ENCODE measurements around the gene ST6GALNAC3. TPM values are rescaled to one million over a fixed set of nuclear protein-coding genes. Genes with fewer than 3 reads are reported as not detected.
"Not testable (repeated sequence)": the region's sequence is repeated elsewhere in the genome, so short reads cannot be mapped to it uniquely, and the experiment has no call there.

ST6GALNAC3 gene
- total RNA-seq, 2 experiments from 2014 or later, result 0.50 to 1.2 TPM

GRCh38 chr1:76115171-76115570 is 40.6 kb downstream of the ST6GALNAC3 start:
- intact Hi-C loops (cut with micrococcal nuclease; ENCODE audit: unreplicated experiment), result no loop called here

GRCh38 chr1:76121850-76122249 is 47.3 kb downstream of the ST6GALNAC3 start:
- BruUV-seq (replicated peaks), result no TSS peak
- Histone ChIP-seq H3K4me2 (ENCODE audit: low read length) (no peak overlapping the region), H4K20me1 (ENCODE audit: insufficient read depth, low read length) (no peaks in the 10 kb centered on the region), H3K9me2 (ENCODE audit: insufficient read depth, low read length) (no peaks in the 10 kb centered on the region), H3K79me2 (ENCODE audit: insufficient read depth, low read depth, low read length) (no peaks in the 10 kb centered on the region), H3K36me3 (ENCODE audit: insufficient read depth, low read length) (no peaks in the 10 kb centered on the region), H3K9me3 (ENCODE audit: low read length) (no peaks in the 10 kb centered on the region), H3K4me3 (ENCODE audit: low read depth, low read length, poor library complexity, severe bottlenecking) (no peak overlapping the region), H2AFZ (ENCODE audit: low read length) (no peak overlapping the region), H3K27ac (ENCODE audit: low read depth, low read length, poor library complexity, severe bottlenecking) (no peak overlapping the region), H3K4me1 (ENCODE audit: insufficient read depth, low read length, poor library complexity, severe bottlenecking) (no peaks in the 10 kb centered on the region)
- TF ChIP-seq CTCF (conservative IDR thresholded peaks at IDR 0.05; ENCODE audit: low read length) (no peak), EZH2phosphoT487 (IDR thresholded peaks at IDR 0.05; ENCODE audit: borderline replicate concordance, low read depth, low read length) (no peak)
- POLR2A ChIA-PET, result interaction anchor here (0.8 kb wide), 1 partner anchor 34 kb away, joined by 4 read pairs; no protein-coding TSS in a partner anchor
- CTCF ChIA-PET (ENCODE audit: unreplicated experiment), result no interaction called here
- intact Hi-C loops (cut with micrococcal nuclease; ENCODE audit: unreplicated experiment), result no loop called here
- no peak for DNase-seq (ENCODE audit: low spot score)

More at GRCh38 chr1:76115171-76115570, 40.6 kb downstream of the ST6GALNAC3 start:
- Histone ChIP-seq H2AFZ (ENCODE audit: low read length) (no peak overlapping the region), H3K9me2 (ENCODE audit: insufficient read depth, low read length) (no peaks in the 10 kb centered on the region), H3K4me3 (ENCODE audit: low read depth, low read length, poor library complexity, severe bottlenecking) (no peak overlapping the region), H4K20me1 (ENCODE audit: insufficient read depth, low read length) (no peaks in the 10 kb centered on the region), H3K4me2 (ENCODE audit: low read length) (no peak overlapping the region), H3K79me2 (ENCODE audit: insufficient read depth, low read depth, low read length) (no peaks in the 10 kb centered on the region), H3K27ac (ENCODE audit: low read depth, low read length, poor library complexity, severe bottlenecking) (no peak overlapping the region), H3K36me3 (ENCODE audit: insufficient read depth, low read length) (no peaks in the 10 kb centered on the region), H3K4me1 (ENCODE audit: insufficient read depth, low read length, poor library complexity, severe bottlenecking) (no peaks in the 10 kb centered on the region), H3K9me3 (ENCODE audit: low read length) (no peaks in the 10 kb centered on the region)
- TF ChIP-seq EZH2phosphoT487 (IDR thresholded peaks at IDR 0.05; ENCODE audit: borderline replicate concordance, low read depth, low read length) (no peak), CTCF (conservative IDR thresholded peaks at IDR 0.05; ENCODE audit: low read length) (no peak)
- DNase-seq (ENCODE audit: low spot score), result no peak
- no TSS peak for BruUV-seq (replicated peaks)
- CTCF ChIA-PET (ENCODE audit: unreplicated experiment), result no interaction called here
- POLR2A ChIA-PET, result interaction anchor here (0.6 to 0.7 kb wide), 2 partner anchors 8 to 69 kb away, joined by 3 to 5 read pairs; no protein-coding TSS in a partner anchor

GRCh38 chr1:76122271-76122670 is 47.7 kb downstream of the ST6GALNAC3 start:
- Histone ChIP-seq H3K27ac (ENCODE audit: low read depth, low read length, poor library complexity, severe bottlenecking) (no peak overlapping the region), H3K36me3 (ENCODE audit: insufficient read depth, low read length) (no peaks in the 10 kb centered on the region), H4K20me1 (ENCODE audit: insufficient read depth, low read length) (no peaks in the 10 kb centered on the region), H3K4me3 (ENCODE audit: low read depth, low read length, poor library complexity, severe bottlenecking) (no peak overlapping the region), H3K79me2 (ENCODE audit: insufficient read depth, low read depth, low read length) (no peaks in the 10 kb centered on the region), H3K9me2 (ENCODE audit: insufficient read depth, low read length) (no peaks in the 10 kb centered on the region), H3K9me3 (ENCODE audit: low read length) (no peaks in the 10 kb centered on the region), H3K4me1 (ENCODE audit: insufficient read depth, low read length, poor library complexity, severe bottlenecking) (no peaks in the 10 kb centered on the region), H2AFZ (ENCODE audit: low read length) (no peak overlapping the region), H3K4me2 (ENCODE audit: low read length) (no peak overlapping the region)
- no peak for DNase-seq (ENCODE audit: low spot score)
- ChIA-PET POLR2A (interaction anchor here (0.8 kb wide), 1 partner anchor 33 kb away, joined by 4 read pairs; no protein-coding TSS in a partner anchor), CTCF (ENCODE audit: unreplicated experiment) (no interaction called here)
- TF ChIP-seq CTCF (conservative IDR thresholded peaks at IDR 0.05; ENCODE audit: low read length) (no peak), EZH2phosphoT487 (IDR thresholded peaks at IDR 0.05; ENCODE audit: borderline replicate concordance, low read depth, low read length) (no peak)
- no TSS peak for BruUV-seq (replicated peaks)
- intact Hi-C loops (cut with micrococcal nuclease; ENCODE audit: unreplicated experiment), result no loop called here

GRCh38 chr1:76123411-76124064 is 49.0 kb downstream of the ST6GALNAC3 start:
- H4K20me1 ChIP-seq (ENCODE audit: insufficient read depth, low read length); H3K4me1 ChIP-seq (ENCODE audit: insufficient read depth, low read length, poor library complexity, severe bottlenecking); H3K9me3 ChIP-seq (ENCODE audit: low read length); H3K9me2 ChIP-seq (ENCODE audit: insufficient read depth, low read length); H2AFZ ChIP-seq (ENCODE audit: low read length); CTCF ChIA-PET (ENCODE audit: unreplicated experiment); H3K36me3 ChIP-seq (ENCODE audit: insufficient read depth, low read length); BruUV-seq (replicated peaks); DNase-seq (ENCODE audit: low spot score); H3K4me3 ChIP-seq (ENCODE audit: low read depth, low read length, poor library complexity, severe bottlenecking); H3K79me2 ChIP-seq (ENCODE audit: insufficient read depth, low read depth, low read length); intact Hi-C loops (cut with micrococcal nuclease; ENCODE audit: unreplicated experiment); H3K27ac ChIP-seq (ENCODE audit: low read depth, low read length, poor library complexity, severe bottlenecking); H3K4me2 ChIP-seq (ENCODE audit: low read length): not testable (repeated sequence)
- POLR2A ChIA-PET, result interaction anchor here (0.6 to 1.2 kb wide), 9 partner anchors 9 to 1793 kb away, joined by 3 to 6 read pairs (median 4); no protein-coding TSS in a partner anchor

Measured in OCI-LY7 (cell line).